IMR-90 (cell line): Measurements from ENCODE around the gene PAX3. TPM values are rescaled to one million over a fixed set of nuclear protein-coding genes. Genes with fewer than 3 reads are reported as not detected.

Source experiments
- ATAC-seq: fragments of 200-7000 bp; cut with Tn5 transposase; 2 replicates; pipeline ENCODE4 v1.9.1; 2020; ENCODE audit warnings: low read depth, mild to moderate bottlenecking, moderate library complexity
- BruUV-seq: library from RNA; stranded (reverse); fragments of 400-500 nt; replicated peaks from 2 replicates; lab custom pipeline; 2021; lab: Mats Ljungman, UMichigan
- CTCF ChIA-PET: fragments of 300-600 bp; formaldehyde crosslinking; extraction: SDS; loops from one replicate; lab custom pipeline; 2021; ENCODE audit warnings: antibody characterized with exemption; lab: Yijun Ruan, JAX
- POLR2A ChIA-PET: fragments of 300-600 bp; sonication (Branson Sonifier 250); formaldehyde crosslinking; loops from one replicate; lab custom pipeline; 2022; ENCODE audit warnings: antibody characterized with exemption; ENCODE audit not compliant: unreplicated experiment; lab: Charles Lee
- DNase-seq: peaks from one replicate; pipeline ENCODE4 v3.0.0; 2013
- H2AFZ ChIP-seq: replicated peaks from 2 replicates; pipeline ENCODE3; 2013; ENCODE audit warnings: low read length, mild to moderate bottlenecking; ENCODE audit not compliant: poor library complexity
- H2AK5ac ChIP-seq: 2 replicates; pipeline ENCODE4 v1.6.1; 2013; ENCODE audit warnings: low read depth, low read length, inconsistent platforms
- H2AK9ac ChIP-seq: replicated peaks from 2 replicates; pipeline ENCODE3; 2013; ENCODE audit warnings: mild to moderate bottlenecking, low read depth, low read length, moderate library complexity; ENCODE audit not compliant: poor library complexity
- H2BK120ac ChIP-seq: 2 replicates; pipeline ENCODE4 v1.6.1; 2013; ENCODE audit warnings: low read depth, low read length, inconsistent platforms
- H2BK15ac ChIP-seq: 3 replicates; pipeline ENCODE4 v1.6.1; 2013; ENCODE audit warnings: low read depth, low read length, inconsistent platforms
- H2BK20ac ChIP-seq: 2 replicates; pipeline ENCODE4 v1.6.1; 2013; ENCODE audit warnings: low read depth, mild to moderate bottlenecking, inconsistent platforms, low read length, moderate library complexity
- H2BK5ac ChIP-seq: 2 replicates; pipeline ENCODE4 v1.6.1; 2013; ENCODE audit warnings: mild to moderate bottlenecking, low read depth, low read length, inconsistent platforms; ENCODE audit not compliant: poor library complexity, severe bottlenecking
- H3K14ac ChIP-seq: replicated peaks from 2 replicates; pipeline ENCODE4 v1.6.1; 2013; ENCODE audit warnings: low read depth, low read length, inconsistent platforms
- H3K18ac ChIP-seq: 2 replicates; pipeline ENCODE4 v1.6.1; 2013; ENCODE audit warnings: low read depth, low read length, control low read depth
- H3K23ac ChIP-seq: 2 replicates; pipeline ENCODE4 v1.6.1; 2013; ENCODE audit warnings: low read depth, low read length, inconsistent platforms
- H3K27ac ChIP-seq: 2 replicates; pipeline ENCODE4 v1.5.1; 2013; ENCODE audit warnings: mild to moderate bottlenecking, control low read depth, low read length; ENCODE audit not compliant: insufficient read depth
- H3K27me3 ChIP-seq: 2 replicates; pipeline ENCODE4 v1.6.1; 2013; ENCODE audit warnings: low read length; ENCODE audit not compliant: control insufficient read depth, insufficient read depth
- H3K36me3 ChIP-seq: 2 replicates; pipeline ENCODE4 v1.6.1; 2013; ENCODE audit warnings: low read length, mixed read lengths; ENCODE audit not compliant: control insufficient read depth, insufficient read depth
- H3K4ac ChIP-seq: 2 replicates; pipeline ENCODE4 v1.6.1; 2013; ENCODE audit warnings: low read depth, low read length, inconsistent platforms
- H3K4me1 ChIP-seq: 2 replicates; pipeline ENCODE4 v1.6.1; 2013; ENCODE audit warnings: low read length, mixed read lengths; ENCODE audit not compliant: control insufficient read depth, insufficient read depth
- H3K4me2 ChIP-seq: 2 replicates; pipeline ENCODE4 v1.6.1; 2013; ENCODE audit warnings: low read depth, mild to moderate bottlenecking, control low read depth, low read length, moderate library complexity
- H3K4me3 ChIP-seq: 2 replicates; pipeline ENCODE4 v1.5.1; 2013; ENCODE audit warnings: low read depth, mild to moderate bottlenecking, control low read depth, low read length, moderate library complexity; ENCODE audit not compliant: insufficient read depth
- H3K56ac ChIP-seq: 2 replicates; pipeline ENCODE4 v1.6.1; 2013; ENCODE audit warnings: low read length, inconsistent platforms; ENCODE audit not compliant: insufficient read depth; ENCODE audit errors: extremely low read depth
- H3K79me1 ChIP-seq, 2 experiments: 2 replicates each; pipeline ENCODE4 v1.6.1; 2013; ENCODE audit warnings: low read length in 2 of 2, inconsistent platforms in 1 of 2, low read depth in 1 of 2
- H3K9ac ChIP-seq: 2 replicates; pipeline ENCODE4 v1.6.1; 2013; ENCODE audit warnings: low read depth, low read length, control low read depth
- H3K9me1 ChIP-seq: 2 replicates; pipeline ENCODE4 v1.6.1; 2013; ENCODE audit warnings: low read length, inconsistent platforms; ENCODE audit not compliant: insufficient read depth
- H3K9me3 ChIP-seq: 2 replicates; pipeline ENCODE4 v1.6.1; 2013; ENCODE audit warnings: low read length; ENCODE audit not compliant: control insufficient read depth, insufficient read depth
- H4K20me1 ChIP-seq: 2 replicates; pipeline ENCODE4 v1.6.1; 2013; ENCODE audit warnings: low read length, inconsistent platforms; ENCODE audit not compliant: insufficient read depth
- H4K5ac ChIP-seq: 2 replicates; pipeline ENCODE4 v1.6.1; 2013; ENCODE audit warnings: mild to moderate bottlenecking, low read depth, low read length, control low read depth
- H4K8ac ChIP-seq, 2 experiments: 2 replicates each; pipeline ENCODE4 v1.6.1; 2013; ENCODE audit warnings: low read depth in 2 of 2, low read length in 2 of 2, control low read depth in 1 of 2, inconsistent platforms in 1 of 2
- H4K91ac ChIP-seq: 2 replicates; pipeline ENCODE4 v1.6.1; 2013; ENCODE audit warnings: low read depth, low read length, inconsistent platforms; ENCODE audit not compliant: insufficient read depth
- FOS ChIP-seq: fragments of 150-350 bp; IDR thresholded peaks from 2 replicates; pipeline ENCODE4 v1.6.1; 2016; ENCODE audit warnings: low read depth, low read length
- MAFK ChIP-seq: IDR thresholded peaks from 2 replicates; pipeline ENCODE4 v1.6.1; 2012; ENCODE audit warnings: low read depth, low read length, improper control_type of control experiment
- MAZ ChIP-seq: IDR thresholded peaks from 2 replicates; pipeline ENCODE4 v1.6.1; 2012; ENCODE audit warnings: low read depth, mild to moderate bottlenecking, low read length, improper control_type of control experiment, moderate library complexity, borderline replicate concordance
- NFE2L2 ChIP-seq: fragments of 150-350 bp; IDR thresholded peaks from 2 replicates; pipeline ENCODE4 v1.6.1; 2016; ENCODE audit warnings: low read depth, mild to moderate bottlenecking, low read length
- WGBS, 2 experiments: methylation state at CpG; one replicate each; pipeline versions ENCODE4 v1.1.5 to v1.1.7; 2013; ENCODE audit warnings: missing lambda C conversion rate in 2 of 2; ENCODE audit not compliant: insufficient read length in 1 of 2; ENCODE audit errors: extremely low coverage in 2 of 2; 5-methylcytosine and 5-hydroxymethylcytosine counted together
- dilution Hi-C: fragments of 300-500 bp; cut with HindIII; formaldehyde crosslinking; loops from one replicate; pipeline ENCODE4 v1.14.3; 2018; ENCODE audit warnings: low sequenced_read_pairs; ENCODE audit not compliant: unreplicated experiment
- in situ Hi-C: fragments of 300-500 bp; cut with MboI; formaldehyde crosslinking; loops from 3 replicates; pipeline ENCODE4 v1.14.3; 2019; ENCODE audit warnings: low sequenced_read_pairs, inconsistent platforms, mixed read lengths
- intact Hi-C: fragments of 100-400 bp; cut with micrococcal nuclease; formaldehyde crosslinking; loops from 2 replicates; pipeline ENCODE4 v1.10.0; 2022
- polyA plus RNA-seq, 3 experiments: library from polyadenylated mRNA; depleted of rRNA; stranded (reverse); fragments of >200 nt; gene quantifications; 2 replicates each; pipeline ENCODE4 v1.2.3, GENCODE V29; 2012; ENCODE audit warnings: low replicate concordance in 1 of 3
- total RNA-seq: library from RNA; depleted of rRNA; stranded (reverse); fragments of >200 nt; gene quantifications from 2 replicates; pipeline ENCODE4 v1.2.3, GENCODE V29; 2012
- TF ChIP-seq, protein P1 (sequence below): fragments of 150-350 bp; IDR thresholded peaks from 2 replicates; pipeline ENCODE4 v1.6.1; 2017; ENCODE audit warnings: mild to moderate bottlenecking, antibody characterized with exemption, low read length, low read depth

Gene PAX3
- total and polyA plus RNA-seq, 2 of the 4 experiments (the other 2 are of a cell fraction): not detected

DNA sequence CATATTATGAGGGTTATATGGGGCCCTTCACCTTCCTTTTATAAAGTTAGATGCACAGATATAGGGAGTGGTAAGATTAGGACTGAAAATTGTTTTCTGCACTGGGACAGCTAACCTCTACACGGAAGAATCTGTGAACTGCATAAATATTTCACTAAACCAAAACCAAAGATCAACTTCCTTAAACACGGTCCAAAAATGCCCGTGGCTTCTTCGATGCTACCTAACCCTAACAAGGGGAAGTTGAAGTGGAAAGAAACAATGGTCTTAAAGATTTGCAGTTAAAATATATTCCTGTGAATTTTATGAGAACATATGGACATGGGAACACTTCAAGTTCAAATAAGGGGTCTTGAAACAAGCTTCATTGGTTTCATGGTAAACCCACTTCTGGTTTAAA is 33.3 kb upstream of the PAX3 start:
- no peak overlapping the region for H3K14ac ChIP-seq
- in situ Hi-C loops: no loop called here
- no peak overlapping the region for H3K4me3 ChIP-seq
- no peak overlapping the region for H2BK15ac ChIP-seq
- no peaks in the 10 kb centered on the region for H3K9me3 ChIP-seq
- no peak overlapping the region for H3K4ac ChIP-seq
- H2BK5ac ChIP-seq: no peak overlapping the region
- no peak overlapping the region for H2AK5ac ChIP-seq
- H3K18ac ChIP-seq: no peak overlapping the region
- H3K4me1 ChIP-seq: no peaks in the 10 kb centered on the region
- POLR2A ChIA-PET: no interaction called here
- WGBS, 2 experiments: no CpG with 5 or more reads among the region's 4 CpGs
- no peak overlapping the region for H2BK20ac ChIP-seq
- no peak overlapping the region for H3K4me2 ChIP-seq
- H3K27me3 ChIP-seq: no peaks in the 10 kb centered on the region
- no peaks in the 10 kb centered on the region for H3K79me1 ChIP-seq
- DNase-seq (no peak), ATAC-seq (no peak)
- H4K91ac ChIP-seq: no peak overlapping the region
- intact Hi-C loops: no loop called here
- no peak overlapping the region for H2AK9ac ChIP-seq
- TF ChIP-seq FOS (no peak), MAFK (no peak), NFE2L2 (no peak), MAZ (no peak)
- TF ChIP-seq, protein P1, sequence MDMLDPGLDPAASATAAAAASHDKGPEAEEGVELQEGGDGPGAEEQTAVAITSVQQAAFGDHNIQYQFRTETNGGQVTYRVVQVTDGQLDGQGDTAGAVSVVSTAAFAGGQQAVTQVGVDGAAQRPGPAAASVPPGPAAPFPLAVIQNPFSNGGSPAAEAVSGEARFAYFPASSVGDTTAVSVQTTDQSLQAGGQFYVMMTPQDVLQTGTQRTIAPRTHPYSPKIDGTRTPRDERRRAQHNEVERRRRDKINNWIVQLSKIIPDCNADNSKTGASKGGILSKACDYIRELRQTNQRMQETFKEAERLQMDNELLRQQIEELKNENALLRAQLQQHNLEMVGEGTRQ: no peak
- H2BK120ac ChIP-seq: no peak overlapping the region
- no peak overlapping the region for H3K56ac ChIP-seq
- BruUV-seq: no TSS peak
- H3K23ac ChIP-seq: no peak overlapping the region
- H4K8ac ChIP-seq: no peak overlapping the region
- no peak overlapping the region for H2AFZ ChIP-seq
- dilution Hi-C loops: no loop called here
- H4K20me1 ChIP-seq: no peaks in the 10 kb centered on the region
- CTCF ChIA-PET: interaction anchor here (0.6 to 1.2 kb wide), 2 partner anchors 11 to 230 kb away, joined by 3 to 13 read pairs; no protein-coding TSS in a partner anchor
- H3K9me1 ChIP-seq: no peaks in the 10 kb centered on the region
- H3K36me3 ChIP-seq: no peaks in the 10 kb centered on the region
- H3K27ac ChIP-seq: no peak overlapping the region
- H3K9ac ChIP-seq: no peak overlapping the region
- H4K5ac ChIP-seq: no peak overlapping the region
